NCI-H510A treated with DMSO at 0.1 percent for 48 hours (cell line): ENCODE data around the gene DNAI1.
A peak's percentile ranks its signal among the peaks of the same experiment; 100 is the strongest.
"Not testable (repeated sequence)": the region's sequence is repeated elsewhere in the genome, so short reads cannot be mapped to it uniquely, and the experiment has no call there.

Experiments used
- DNase-seq: peaks from one replicate; lab custom pipeline; 2025; lab: John Stamatoyannopoulos, UW

Gene DNAI1

GRCh38 chr9:34513567-34514214 lies 55.1 kb downstream of the DNAI1 start:
- no peak for DNase-seq

GRCh38 chr9:34514401-34514800 lies 55.8 kb downstream of the DNAI1 start:
- DNase-seq = no peak

GRCh38 chr9:34514816-34515215 lies 56.2 kb downstream of the DNAI1 start:
- no peak for DNase-seq

GRCh38 chr9:34515959-34516358 lies 57.4 kb downstream of the DNAI1 start:
- no peak for DNase-seq

- DNase-seq = no peak
Observed at GRCh38 chr9:34517185-34517584, 58.6 kb downstream of the DNAI1 start.

- no peak for DNase-seq
Observed at GRCh38 chr9:34518110-34518616, 59.6 kb downstream of the DNAI1 start.

GRCh38 chr9:34518896-34519295 lies 60.3 kb downstream of the DNAI1 start:
- DNase-seq = no peak

- DNase-seq = no peak
Observed at GRCh38 chr9:34519321-34520020, 60.9 kb downstream of the DNAI1 start.

GRCh38 chr9:34520096-34520495 lies 61.5 kb downstream of the DNAI1 start:
- no peak for DNase-seq

- no peak for DNase-seq
Observed at GRCh38 chr9:34520505-34521385, 62.1 kb downstream of the DNAI1 start.

- no peak for DNase-seq
Observed at GRCh38 chr9:34521406-34522045, 62.9 kb downstream of the DNAI1 start.

- no peak for DNase-seq
Observed at GRCh38 chr9:34522091-34522887, 63.7 kb downstream of the DNAI1 start.

- DNase-seq = peak; percentile 72
Observed at GRCh38 chr9:34522971-34523797, 64.6 kb downstream of the DNAI1 start, which contains the start of gene ENHO. TSS of gene ENHO (minus strand) at chr9:34522990. CDS start at chr9:34521695, 1,295 bp downstream.

GRCh38 chr9:34524349-34524748 lies 65.7 kb downstream of the DNAI1 start:
- DNase-seq = no peak

GRCh38 chr9:34526026-34526425 lies 67.4 kb downstream of the DNAI1 start:
- DNase-seq = no peak

- DNase-seq = not testable (repeated sequence)
Observed at GRCh38 chr9:34532041-34532440, 73.4 kb downstream of the DNAI1 start.

GRCh38 chr9:34536685-34537084 lies 78.1 kb downstream of the DNAI1 start:
- no peak for DNase-seq

GRCh38 chr9:34540827-34541226 lies 82.2 kb downstream of the DNAI1 start:
- no peak for DNase-seq

- DNase-seq = no peak
Observed at GRCh38 chr9:34541540-34541939, 82.9 kb downstream of the DNAI1 start.

GRCh38 chr9:34544035-34544434 lies 85.4 kb downstream of the DNAI1 start:
- DNase-seq = no peak
